ENCODE results near the gene HPS1.

The HPS1 gene

GRCh38 chr10:98456686-98457482 lies 10.1 kb upstream of the HPS1 start:
- Histone ChIP-seq H3F3A (ENCODE audit: insufficient read depth) (no peaks in the 10 kb centered on the region), H4K20me1 (ENCODE audit: low read depth, low read length) (no peaks in the 10 kb centered on the region), H3K9me3 (ENCODE audit: insufficient read depth, low read length) (no peaks in the 10 kb centered on the region), H3K9me2 (replicated peaks; ENCODE audit: insufficient read depth, low read length) (no peaks in the 10 kb centered on the region), H3K36me3 (ENCODE audit: low read length) (no peaks in the 10 kb centered on the region), H3K27me3 (ENCODE audit: low read length) (no peaks in the 10 kb centered on the region), H3K4me2 (ENCODE audit: low read depth, low read length, poor library complexity, severe bottlenecking) (no peak overlapping the region), H3K27ac (ENCODE audit: low read depth, low read length) (no peak overlapping the region), H3K4me3 (ENCODE audit: insufficient read depth, low read length, poor library complexity, severe bottlenecking) (no peak overlapping the region), H3K79me2 (ENCODE audit: insufficient read depth, low read length) (no peaks in the 10 kb centered on the region), H2AFZ (ENCODE audit: low read depth, low read length, severe bottlenecking) (no peak overlapping the region), H3K9ac (ENCODE audit: low read length) (no peak overlapping the region)
- no peak for TF ChIP-seq EZH2phosphoT487 (conservative IDR thresholded peaks at IDR 0.05; ENCODE audit: low read length)
- no peak for TF ChIP-seq CTCF (IDR thresholded peaks at IDR 0.05; ENCODE audit: insufficient read depth, low read length, poor library complexity, severe bottlenecking)

- H2AFZ ChIP-seq (ENCODE audit: low read depth, low read length, severe bottlenecking) = no peak overlapping the region
- H3K36me3 ChIP-seq (ENCODE audit: low read length) = no peaks in the 10 kb centered on the region
- TF ChIP-seq CTCF (IDR thresholded peaks at IDR 0.05; ENCODE audit: insufficient read depth, low read length, poor library complexity, severe bottlenecking) = no peak
- no peak for TF ChIP-seq EZH2phosphoT487 (conservative IDR thresholded peaks at IDR 0.05; ENCODE audit: low read length)
- no peak overlapping the region for H3K4me2 ChIP-seq (ENCODE audit: low read depth, low read length, poor library complexity, severe bottlenecking)
- no peak overlapping the region for H3K27ac ChIP-seq (ENCODE audit: low read depth, low read length)
- no peaks in the 10 kb centered on the region for H3K79me2 ChIP-seq (ENCODE audit: insufficient read depth, low read length)
- no peak overlapping the region for H3K9ac ChIP-seq (ENCODE audit: low read length)
- no peaks in the 10 kb centered on the region for H3K9me2 ChIP-seq (replicated peaks; ENCODE audit: insufficient read depth, low read length)
- H3K27me3 ChIP-seq (ENCODE audit: low read length) = no peaks in the 10 kb centered on the region
- no peaks in the 10 kb centered on the region for H3F3A ChIP-seq (ENCODE audit: insufficient read depth)
- H3K4me3 ChIP-seq (ENCODE audit: insufficient read depth, low read length, poor library complexity, severe bottlenecking) = no peak overlapping the region
- no peaks in the 10 kb centered on the region for H4K20me1 ChIP-seq (ENCODE audit: low read depth, low read length)
- H3K9me3 ChIP-seq (ENCODE audit: insufficient read depth, low read length) = no peaks in the 10 kb centered on the region
Measured at GRCh38 chr10:98456043-98456570, 9.4 kb upstream of the HPS1 start.

- H3K79me2 ChIP-seq (ENCODE audit: insufficient read depth, low read length) = no peaks in the 10 kb centered on the region
- H3K9ac ChIP-seq (ENCODE audit: low read length) = no peak overlapping the region
- H3K9me3 ChIP-seq (ENCODE audit: insufficient read depth, low read length) = no peaks in the 10 kb centered on the region
- no peak overlapping the region for H2AFZ ChIP-seq (ENCODE audit: low read depth, low read length, severe bottlenecking)
- no peak overlapping the region for H3K27ac ChIP-seq (ENCODE audit: low read depth, low read length)
- no peak overlapping the region for H3K4me2 ChIP-seq (ENCODE audit: low read depth, low read length, poor library complexity, severe bottlenecking)
- no peak for TF ChIP-seq CTCF (IDR thresholded peaks at IDR 0.05; ENCODE audit: insufficient read depth, low read length, poor library complexity, severe bottlenecking)
- TF ChIP-seq EZH2phosphoT487 (conservative IDR thresholded peaks at IDR 0.05; ENCODE audit: low read length) = no peak
- H4K20me1 ChIP-seq (ENCODE audit: low read depth, low read length) = no peaks in the 10 kb centered on the region
- H3K4me3 ChIP-seq (ENCODE audit: insufficient read depth, low read length, poor library complexity, severe bottlenecking) = no peak overlapping the region
- H3K36me3 ChIP-seq (ENCODE audit: low read length) = no peaks in the 10 kb centered on the region
- H3K27me3 ChIP-seq (ENCODE audit: low read length) = no peaks in the 10 kb centered on the region
- no peaks in the 10 kb centered on the region for H3K9me2 ChIP-seq (replicated peaks; ENCODE audit: insufficient read depth, low read length)
- no peaks in the 10 kb centered on the region for H3F3A ChIP-seq (ENCODE audit: insufficient read depth)
Measured at GRCh38 chr10:98453729-98454128, 7.0 kb upstream of the HPS1 start.

Data from SU-DHL-6 (cell line).